Smooth muscle cell (in vitro differentiated cells): ENCODE results near the gene ZRANB1. TPM values are rescaled to one million over a fixed set of nuclear protein-coding genes. Genes with fewer than 3 reads are reported as not detected.
A peak's percentile ranks its signal among the peaks of the same experiment; 100 is the strongest.

Source experiments
- DNase-seq: peaks from one replicate; lab custom pipeline; 2025; ENCODE audit not compliant: unreplicated experiment; lab: John Stamatoyannopoulos, UW
- H2AFZ ChIP-seq: fragments of 200-600 bp; sonication (generic); 2 replicates; pipeline ENCODE4 v1.6.0; 2016; ENCODE audit warnings: antibody characterized with exemption, low read depth, mild to moderate bottlenecking
- H3F3A ChIP-seq: fragments of 200-600 bp; sonication (generic); 2 replicates; pipeline ENCODE4 v1.6.0; 2017; ENCODE audit warnings: antibody characterized with exemption, low read depth
- H3K27ac ChIP-seq: fragments of 200-600 bp; sonication (generic); 2 replicates; pipeline ENCODE4 v1.5.1; 2016; ENCODE audit warnings: low read depth, mild to moderate bottlenecking
- H3K27me3 ChIP-seq: fragments of 200-600 bp; sonication (generic); 2 replicates; pipeline ENCODE4 v1.6.1; 2016; ENCODE audit warnings: low read depth, mild to moderate bottlenecking
- H3K36me3 ChIP-seq: fragments of 200-600 bp; sonication (generic); 2 replicates; pipeline ENCODE4 v1.5.1; 2016; ENCODE audit warnings: low read depth
- H3K4me1 ChIP-seq: fragments of 200-600 bp; sonication (generic); 2 replicates; pipeline ENCODE4 v1.5.1; 2016; ENCODE audit warnings: low read depth
- H3K4me2 ChIP-seq: fragments of 200-600 bp; sonication (generic); 2 replicates; pipeline ENCODE4 v1.6.0; 2016; ENCODE audit warnings: mild to moderate bottlenecking
- H3K4me3 ChIP-seq: fragments of 200-600 bp; sonication (generic); 2 replicates; pipeline ENCODE4 v1.5.1; 2016; ENCODE audit warnings: mild to moderate bottlenecking
- H3K79me2 ChIP-seq: fragments of 200-600 bp; sonication (generic); 2 replicates; pipeline ENCODE4 v1.6.0; 2016; ENCODE audit warnings: low read depth, mild to moderate bottlenecking
- H3K9ac ChIP-seq: fragments of 200-600 bp; sonication (generic); 2 replicates; pipeline ENCODE4 v1.6.0; 2016; ENCODE audit warnings: low read depth
- H3K9me3 ChIP-seq: fragments of 200-600 bp; sonication (generic); replicated peaks from 2 replicates; pipeline ENCODE4 v1.5.1; 2016; ENCODE audit warnings: low read depth
- H4K20me1 ChIP-seq: fragments of 200-600 bp; sonication (generic); 2 replicates; pipeline ENCODE4 v1.6.0; 2016; ENCODE audit warnings: low read depth
- WGBS: methylation state at CpG from one replicate; pipeline ENCODE4 v1.1.7; 2016; ENCODE audit warnings: low lambda C conversion rate; 5-methylcytosine and 5-hydroxymethylcytosine counted together
- polyA plus RNA-seq: library from polyadenylated mRNA; unstranded; fragments of >200 nt; fragmentation: Nextera tagmentation; extraction: Ambion mirVana; gene quantifications from 2 replicates; pipeline ENCODE4 v1.2.1, GENCODE V29; 2016
- total RNA-seq: library from RNA; depleted of rRNA; stranded (reverse); fragments of >200 nt; gene quantifications from 2 replicates; pipeline ENCODE4 v1.2.3, GENCODE V29; 2014
- TF ChIP-seq, protein P1 (sequence below): fragments of 200-600 bp; sonication (generic); IDR thresholded peaks from 2 replicates; pipeline ENCODE4 v1.5.1; 2017; ENCODE audit warnings: borderline replicate concordance, mild to moderate bottlenecking, antibody characterized with exemption; ENCODE audit not compliant: insufficient read depth, poor library complexity, severe bottlenecking

Gene ZRANB1
- total and polyA plus RNA-seq, 2 experiments from 2014 or later = 7.5 to 24.1 TPM

DNA sequence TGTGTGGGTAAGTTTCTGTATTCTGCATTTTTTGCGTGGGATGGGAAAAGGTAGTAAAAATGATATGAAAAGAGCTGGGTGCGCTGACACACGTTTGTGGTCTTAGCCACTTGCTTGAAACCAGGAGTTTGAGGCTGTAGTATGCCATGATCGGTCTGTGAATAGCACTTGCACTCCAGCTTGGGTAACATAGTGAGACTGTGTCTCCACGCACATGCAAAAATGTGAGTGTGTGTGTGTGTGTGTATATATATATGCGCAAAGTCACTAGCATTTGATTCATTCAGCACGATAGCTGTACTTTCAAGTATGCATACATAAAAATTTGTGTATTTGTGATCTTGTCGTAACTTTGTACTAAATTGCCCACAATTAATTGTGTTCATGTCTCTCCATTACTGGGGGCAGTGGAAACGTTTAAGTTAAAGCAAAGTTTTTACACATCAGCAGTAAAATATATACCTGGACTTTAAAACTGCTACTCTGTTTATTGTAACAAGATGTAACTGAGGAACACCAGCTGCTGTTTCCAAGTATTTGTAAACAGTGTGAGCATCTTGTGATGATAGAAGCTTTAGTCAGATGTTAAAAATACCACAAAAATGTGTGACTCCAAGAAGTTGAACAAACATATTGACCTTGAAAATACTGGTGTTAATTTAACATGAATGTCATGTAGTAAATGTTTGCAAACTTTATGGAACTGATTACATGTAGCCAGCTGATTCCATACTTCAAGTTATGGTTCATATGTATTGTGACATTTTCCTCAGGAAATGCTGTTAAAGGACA lies 1.6 kb downstream of the ZRANB1 start:
- H3K9ac ChIP-seq = peak overlapping the region; percentile 62
- H4K20me1 ChIP-seq = peaks cover 100% of the 10 kb centered on the region
- H3K27me3 ChIP-seq = no peaks in the 10 kb centered on the region
- no peak overlapping the region for H2AFZ ChIP-seq
- H3K9me3 ChIP-seq = no peaks in the 10 kb centered on the region
- peak overlapping the region; percentile 89 for H3K27ac ChIP-seq
- H3K79me2 ChIP-seq = peaks cover 82% of the 10 kb centered on the region
- H3F3A ChIP-seq = no peaks in the 10 kb centered on the region
- H3K4me2 ChIP-seq = peak overlapping the region; percentile 1
- DNase-seq = no peak
- H3K4me1 ChIP-seq = peaks cover 4% of the 10 kb centered on the region
- TF ChIP-seq, protein P1, sequence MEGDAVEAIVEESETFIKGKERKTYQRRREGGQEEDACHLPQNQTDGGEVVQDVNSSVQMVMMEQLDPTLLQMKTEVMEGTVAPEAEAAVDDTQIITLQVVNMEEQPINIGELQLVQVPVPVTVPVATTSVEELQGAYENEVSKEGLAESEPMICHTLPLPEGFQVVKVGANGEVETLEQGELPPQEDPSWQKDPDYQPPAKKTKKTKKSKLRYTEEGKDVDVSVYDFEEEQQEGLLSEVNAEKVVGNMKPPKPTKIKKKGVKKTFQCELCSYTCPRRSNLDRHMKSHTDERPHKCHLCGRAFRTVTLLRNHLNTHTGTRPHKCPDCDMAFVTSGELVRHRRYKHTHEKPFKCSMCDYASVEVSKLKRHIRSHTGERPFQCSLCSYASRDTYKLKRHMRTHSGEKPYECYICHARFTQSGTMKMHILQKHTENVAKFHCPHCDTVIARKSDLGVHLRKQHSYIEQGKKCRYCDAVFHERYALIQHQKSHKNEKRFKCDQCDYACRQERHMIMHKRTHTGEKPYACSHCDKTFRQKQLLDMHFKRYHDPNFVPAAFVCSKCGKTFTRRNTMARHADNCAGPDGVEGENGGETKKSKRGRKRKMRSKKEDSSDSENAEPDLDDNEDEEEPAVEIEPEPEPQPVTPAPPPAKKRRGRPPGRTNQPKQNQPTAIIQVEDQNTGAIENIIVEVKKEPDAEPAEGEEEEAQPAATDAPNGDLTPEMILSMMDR = no peak
- no peaks in the 10 kb centered on the region for H3K36me3 ChIP-seq
- H3K4me3 ChIP-seq = no peak overlapping the region
- 54% methylated on average over 9 of the region's 9 CpGs for WGBS

- Histone ChIP-seq H3F3A (no peaks in the 10 kb centered on the region), H3K79me2 (peaks cover 80% of the 10 kb centered on the region), H3K4me1 (peaks cover 4% of the 10 kb centered on the region), H3K9ac (peak overlapping the region; percentile 36), H3K4me3 (no peak overlapping the region), H4K20me1 (peaks cover 100% of the 10 kb centered on the region), H3K4me2 (no peak overlapping the region), H2AFZ (no peak overlapping the region), H3K27ac (peak overlapping the region; percentile 89), H3K36me3 (no peaks in the 10 kb centered on the region), H3K27me3 (no peaks in the 10 kb centered on the region), H3K9me3 (no peaks in the 10 kb centered on the region)
- 75% methylated on average over 2 of the region's 2 CpGs for WGBS
- no peak for DNase-seq
- TF ChIP-seq, protein P1 = no peak
These were observed 3.1 kb downstream of the ZRANB1 start for GRCh38 chr10:124944982-124945381.

DNA sequence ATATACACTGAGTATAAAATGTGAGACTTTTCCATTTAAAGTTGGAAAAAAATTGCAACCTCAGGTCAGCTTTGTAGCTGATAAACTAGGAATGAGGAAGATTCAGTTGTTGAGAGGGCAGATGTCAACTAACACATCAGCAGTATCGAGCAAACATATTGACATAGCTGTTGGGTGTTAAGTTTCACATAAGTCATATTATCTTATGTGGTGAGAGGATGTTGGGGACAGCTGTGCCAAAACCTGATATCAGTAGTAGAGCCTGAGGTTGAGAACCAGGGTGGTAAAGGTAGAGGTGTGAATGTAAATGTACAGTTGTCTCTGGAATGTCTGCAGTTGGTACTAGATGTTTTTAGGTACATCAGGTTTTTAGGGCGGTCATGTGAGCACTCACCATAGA lies 5.0 kb downstream of the ZRANB1 start:
- H4K20me1 ChIP-seq = peaks cover 100% of the 10 kb centered on the region
- H2AFZ ChIP-seq = no peak overlapping the region
- no peak overlapping the region for H3K9ac ChIP-seq

More for the DNA sequence above, 5.0 kb downstream of the ZRANB1 start:
- 80% methylated on average over 2 of the region's 2 CpGs for WGBS
- Histone ChIP-seq H3K4me1 (peaks cover 4% of the 10 kb centered on the region), H3K27ac (no peak overlapping the region), H3K36me3 (no peaks in the 10 kb centered on the region), H3F3A (no peaks in the 10 kb centered on the region), H3K27me3 (no peaks in the 10 kb centered on the region), H3K9me3 (no peaks in the 10 kb centered on the region), H3K4me3 (no peak overlapping the region), H3K4me2 (no peak overlapping the region), H3K79me2 (peaks cover 80% of the 10 kb centered on the region)
- TF ChIP-seq, protein P1 = no peak
- DNase-seq = no peak
